Kidney tubule cell (primary cell): ENCODE results near the gene CTU2.

Experiments
- DNase-seq: peaks from one replicate; pipeline ENCODE4 v3.0.0-alpha.2; 2018; ENCODE audit warnings: low spot score

Gene CTU2

DNA sequence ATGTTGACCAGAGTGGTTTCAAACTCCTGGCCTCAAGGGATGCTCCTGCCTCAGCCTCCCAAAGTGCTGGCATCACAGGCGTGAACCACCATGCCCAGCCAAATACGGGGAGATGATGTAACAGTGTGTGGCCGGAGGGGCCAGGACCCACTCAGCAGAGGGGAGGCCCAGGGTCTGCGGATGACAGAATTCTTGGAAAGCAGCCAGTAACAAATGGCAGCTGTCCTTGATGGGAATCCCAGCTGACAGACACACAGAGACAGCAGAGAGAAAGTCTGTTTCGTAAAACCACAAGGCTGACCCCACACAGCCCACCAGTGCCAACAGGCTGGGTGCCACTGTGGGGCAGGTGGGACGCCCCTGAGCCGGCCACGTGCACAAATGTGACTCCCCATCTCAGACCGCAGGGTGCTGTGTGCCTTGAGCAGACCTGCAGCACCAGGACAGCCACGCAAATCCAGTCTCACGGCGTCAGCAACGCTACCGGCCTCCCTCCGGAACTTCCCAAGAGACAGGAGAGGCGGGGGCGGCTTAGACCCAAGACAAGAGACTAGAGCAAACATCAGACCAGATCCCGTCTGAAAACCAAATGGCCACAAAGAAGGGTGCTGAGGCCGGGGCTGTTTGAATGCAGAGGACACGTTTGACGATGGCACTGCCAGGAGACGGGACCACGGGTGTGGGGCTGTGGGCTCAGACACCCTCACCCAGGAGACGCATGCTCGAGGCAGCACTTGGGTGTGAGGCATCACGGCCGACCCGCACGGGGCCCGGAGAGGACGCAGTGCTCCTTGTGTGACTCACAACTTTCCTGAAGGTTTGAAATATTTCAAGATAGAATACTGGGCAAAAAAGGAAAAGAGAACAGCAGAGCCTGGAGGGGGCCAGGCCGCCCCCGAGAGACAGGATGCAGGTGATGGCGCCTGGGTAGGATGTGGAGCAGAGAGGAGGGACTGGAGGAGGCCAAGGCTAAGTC lies 24.6 kb downstream of the CTU2 start:
- DNase-seq = no peak

DNA sequence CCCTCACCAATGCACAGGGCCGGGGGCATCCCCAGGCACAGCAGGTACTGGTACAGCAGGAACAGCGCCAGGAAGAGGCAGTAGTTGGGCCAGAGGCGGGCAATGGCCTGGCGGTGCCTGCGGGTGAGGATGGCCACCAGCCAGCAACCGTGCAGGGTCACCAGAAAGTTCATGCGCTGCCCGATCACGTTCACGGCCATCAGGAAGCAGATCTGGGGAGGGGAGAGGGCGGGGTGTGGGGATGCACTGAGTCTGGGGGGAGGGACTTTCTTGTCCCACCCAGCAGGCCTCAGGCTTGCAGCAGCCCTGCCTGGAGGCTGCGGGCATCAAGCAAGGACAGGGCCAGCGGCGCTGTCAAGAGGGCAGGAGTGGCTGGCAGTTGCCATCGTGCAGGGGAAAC lies 25.4 kb downstream of the CTU2 start:
- no peak for DNase-seq

DNA sequence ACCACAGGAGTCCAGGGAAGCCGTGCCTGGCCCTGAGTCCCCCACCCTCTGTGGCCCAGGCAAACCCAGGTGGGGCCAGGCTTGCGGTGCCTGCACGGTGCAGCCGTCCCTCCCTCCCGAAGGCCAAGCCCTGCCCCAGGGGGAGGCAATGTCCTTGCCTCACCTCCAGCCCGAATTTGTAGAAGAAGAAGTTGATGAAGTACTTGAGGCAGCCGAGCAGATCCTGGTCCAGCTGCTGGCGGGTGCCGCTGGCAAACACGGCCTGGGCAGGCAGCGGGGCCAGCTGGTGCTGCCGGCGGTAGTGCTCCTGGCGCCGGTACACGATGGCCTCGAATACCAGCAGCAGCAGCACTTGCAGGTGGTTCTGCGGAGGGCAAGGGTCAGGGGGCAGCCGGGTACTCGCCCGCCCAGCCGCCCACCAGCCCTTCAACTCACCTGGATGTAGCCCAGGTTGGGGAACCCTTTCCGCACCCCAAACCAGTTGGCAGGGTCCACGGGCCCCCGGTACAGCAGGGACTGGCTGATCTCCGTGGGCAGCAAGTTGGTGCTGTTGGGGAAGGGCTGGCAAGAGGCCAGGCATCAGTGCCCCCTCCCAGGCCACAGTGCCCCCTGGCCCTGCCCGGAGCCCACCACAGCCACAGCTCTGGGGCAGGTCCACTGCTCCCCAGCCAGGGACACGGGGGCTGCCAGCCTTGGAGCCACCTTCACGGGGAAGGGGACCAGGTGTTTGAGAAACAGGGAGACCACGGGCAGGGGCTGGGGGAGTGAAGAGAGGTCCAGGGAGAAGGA lies 26.1 kb downstream of the CTU2 start:
- no peak for DNase-seq

DNA sequence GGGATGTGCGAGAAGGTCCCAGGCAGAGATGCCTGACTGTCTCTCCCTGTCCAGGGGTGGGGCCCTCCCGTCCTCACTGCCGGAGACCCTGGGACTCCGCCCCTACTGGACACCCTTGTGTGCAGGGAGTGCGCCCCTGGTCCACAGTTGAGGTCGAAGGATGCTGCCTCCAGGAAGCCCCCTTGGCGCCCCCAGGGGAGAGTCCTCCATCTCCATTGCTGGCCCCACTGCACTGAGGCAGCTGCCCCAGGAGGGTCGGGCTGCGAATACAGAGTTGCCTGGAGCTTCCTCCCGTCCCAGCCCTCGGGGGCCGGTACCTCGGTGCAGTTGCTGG lies 26.6 kb downstream of the CTU2 start:
- no peak for DNase-seq

DNA sequence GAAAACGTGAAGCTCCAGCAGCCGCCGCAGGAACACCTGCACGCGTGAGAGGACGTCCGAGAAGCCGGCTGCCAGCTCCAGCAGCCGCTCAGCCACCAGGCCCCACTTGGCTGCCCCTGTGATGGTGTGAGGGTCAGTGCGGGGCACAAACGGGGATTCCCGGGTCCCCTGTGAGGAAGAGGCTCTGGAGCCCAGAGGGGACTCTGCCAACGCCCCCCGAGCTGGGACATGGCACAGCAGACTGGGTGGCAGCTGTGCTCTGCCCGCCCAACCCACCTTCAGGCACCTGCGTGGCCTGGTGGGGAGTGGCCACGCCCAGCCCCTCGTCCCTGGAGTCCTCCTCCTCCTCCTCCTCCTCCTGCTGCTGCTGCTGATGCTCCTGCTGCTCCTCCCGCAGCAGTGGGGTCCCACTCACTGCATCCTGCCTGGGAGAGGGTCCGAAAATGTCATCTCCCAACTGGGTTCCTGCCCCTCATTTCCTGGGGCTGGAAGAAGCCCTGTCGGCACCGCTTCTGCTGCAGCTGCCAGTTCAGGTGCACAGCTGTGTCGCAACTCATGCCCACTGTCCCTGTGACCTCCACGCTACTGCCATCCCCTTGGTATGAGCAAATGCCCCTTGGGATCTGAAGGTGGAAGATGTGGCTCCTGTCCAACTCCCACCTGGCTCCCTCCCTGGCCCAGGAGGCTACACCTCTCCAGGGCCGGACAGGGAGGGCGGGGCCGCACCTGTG lies 27.5 kb downstream of the CTU2 start:
- DNase-seq = no peak

DNA sequence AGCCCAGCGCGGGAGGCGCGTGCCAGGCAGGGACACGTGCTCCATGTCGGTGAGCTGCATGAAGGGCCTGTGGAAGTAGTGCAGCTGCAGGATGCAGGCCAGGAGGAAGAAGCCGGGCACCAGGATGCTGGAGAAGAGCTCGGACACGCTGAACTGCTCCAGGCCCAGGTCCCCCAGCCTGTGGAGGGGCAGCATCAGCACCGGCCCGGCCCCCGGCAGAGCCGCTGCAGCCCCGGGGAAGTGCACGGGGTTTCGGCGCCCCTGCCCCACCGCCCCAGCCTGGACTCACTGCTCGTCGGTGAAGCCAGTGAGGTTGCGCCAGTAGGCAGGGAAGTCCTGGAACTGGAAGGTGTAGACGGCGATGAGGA lies 28.0 kb downstream of the CTU2 start:
- DNase-seq = no peak

DNA sequence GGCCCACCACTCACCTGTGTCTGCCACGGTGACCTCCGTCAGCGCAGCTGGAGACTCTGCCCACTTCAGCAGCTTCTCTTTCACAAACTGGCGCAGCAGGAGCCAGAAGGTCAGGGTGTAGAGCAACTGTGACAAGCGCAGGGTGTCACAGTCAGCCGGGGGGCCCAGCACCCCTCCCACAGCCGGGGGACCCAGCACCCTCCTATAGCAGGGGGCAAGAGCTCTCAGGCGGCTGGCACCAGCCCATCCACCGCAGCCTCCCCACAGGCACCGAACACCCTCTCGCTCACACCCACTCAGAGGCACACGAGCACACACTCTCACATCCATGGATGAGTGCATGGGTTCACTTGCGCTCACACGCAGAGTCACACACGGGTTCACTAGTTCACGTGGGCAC lies 28.8 kb downstream of the CTU2 start:
- no peak for DNase-seq

DNA sequence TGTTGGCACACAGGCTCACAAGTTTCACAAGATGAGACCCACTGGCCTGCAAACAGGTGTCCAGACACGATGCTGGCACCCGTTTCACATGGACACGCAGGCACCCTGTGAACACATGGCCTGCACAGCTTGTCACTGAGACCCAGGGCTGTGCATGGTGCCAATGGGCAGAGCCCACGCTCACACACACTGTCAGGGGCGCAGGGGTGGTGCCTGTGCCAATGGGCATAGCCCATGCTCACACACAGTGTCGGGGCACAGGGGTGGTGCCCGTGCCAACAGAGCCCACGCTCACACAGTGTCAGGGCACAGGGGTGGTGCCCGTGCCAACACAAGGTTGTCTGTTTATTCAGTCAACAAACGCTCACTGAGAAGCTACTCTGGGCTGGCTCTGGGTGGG lies 29.3 kb downstream of the CTU2 start:
- DNase-seq = no peak

DNA sequence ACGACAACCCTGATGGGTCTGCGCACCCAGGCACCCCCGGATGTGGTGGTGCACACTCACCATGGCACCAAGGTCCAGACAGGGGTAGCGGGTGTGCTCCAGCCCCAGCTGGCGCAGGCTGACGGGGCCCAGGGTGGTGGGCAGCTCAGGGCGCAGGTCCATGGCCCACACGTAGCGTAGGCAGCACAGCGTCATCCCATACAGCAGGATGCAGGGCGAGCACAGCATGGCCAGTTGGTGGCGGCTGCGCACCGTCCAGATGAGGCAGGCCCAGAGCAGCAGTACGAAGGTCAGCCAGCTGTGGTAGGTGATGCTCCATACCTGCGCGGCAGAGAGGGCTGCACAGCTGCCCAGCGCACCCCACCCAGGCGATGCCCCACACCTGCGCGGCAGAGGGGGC lies 29.8 kb downstream of the CTU2 start:
- DNase-seq = no peak

DNA sequence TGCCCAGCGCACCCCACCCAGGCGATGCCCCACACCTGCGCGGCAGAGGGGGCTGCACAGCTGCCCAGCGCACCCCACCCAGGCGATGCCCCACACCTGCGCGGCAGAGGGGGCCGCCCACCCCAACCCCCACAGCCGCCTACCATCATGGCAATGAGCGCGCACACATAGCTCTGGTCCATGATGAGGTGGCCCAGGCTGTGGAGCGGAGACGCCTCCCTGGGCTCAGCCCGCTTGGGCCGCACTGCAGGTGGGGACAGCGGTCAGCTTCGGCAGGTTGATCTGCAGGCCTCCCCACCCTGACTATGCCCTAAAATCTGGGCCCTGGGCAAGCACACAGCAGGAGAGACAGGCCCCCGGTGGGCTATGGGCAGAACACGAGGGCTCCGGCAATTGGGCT lies 30.2 kb downstream of the CTU2 start:
- DNase-seq = no peak

DNA sequence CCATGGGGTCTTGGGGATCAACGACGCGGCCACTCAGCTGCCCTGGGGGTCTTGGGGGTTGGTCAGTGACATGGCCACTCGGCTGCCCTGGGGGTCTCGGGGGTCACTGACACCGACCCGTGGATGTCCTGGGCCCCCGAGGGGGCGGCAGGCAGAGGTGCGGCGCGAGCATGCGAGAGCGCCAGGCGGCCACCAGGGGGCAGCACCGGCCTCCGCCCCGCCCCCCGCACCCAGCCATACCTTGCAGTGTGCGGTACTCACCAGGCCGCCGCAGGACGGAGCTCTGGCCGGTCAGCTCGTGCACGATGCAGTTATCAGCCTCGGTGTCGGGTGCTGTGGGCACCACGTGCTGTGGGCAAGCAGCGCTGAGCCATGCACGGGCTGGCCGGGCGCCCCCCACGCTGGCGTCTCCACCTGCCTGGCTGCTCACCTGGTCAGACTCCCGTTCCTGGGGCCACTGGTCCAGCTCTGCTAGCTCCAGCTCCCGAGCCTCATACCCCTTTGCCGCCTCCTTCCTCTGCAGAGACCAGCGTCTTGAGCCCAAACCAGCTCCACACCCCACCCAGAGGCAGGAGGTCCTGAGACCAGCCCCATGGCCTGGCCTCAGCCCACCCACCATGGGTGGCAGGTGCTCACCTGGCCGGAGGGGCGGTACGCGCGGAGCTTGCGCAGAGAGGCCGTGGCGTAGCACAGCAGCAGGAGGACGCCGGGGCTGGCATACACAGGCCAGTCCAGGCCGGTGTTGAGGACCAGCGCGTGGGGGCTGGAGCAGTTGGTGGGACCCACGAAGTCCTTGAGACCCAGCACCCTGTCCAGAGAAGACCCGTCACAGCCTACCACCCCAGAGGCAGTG lies 31.2 kb downstream of the CTU2 start:
- peak; percentile 56 for DNase-seq

DNA sequence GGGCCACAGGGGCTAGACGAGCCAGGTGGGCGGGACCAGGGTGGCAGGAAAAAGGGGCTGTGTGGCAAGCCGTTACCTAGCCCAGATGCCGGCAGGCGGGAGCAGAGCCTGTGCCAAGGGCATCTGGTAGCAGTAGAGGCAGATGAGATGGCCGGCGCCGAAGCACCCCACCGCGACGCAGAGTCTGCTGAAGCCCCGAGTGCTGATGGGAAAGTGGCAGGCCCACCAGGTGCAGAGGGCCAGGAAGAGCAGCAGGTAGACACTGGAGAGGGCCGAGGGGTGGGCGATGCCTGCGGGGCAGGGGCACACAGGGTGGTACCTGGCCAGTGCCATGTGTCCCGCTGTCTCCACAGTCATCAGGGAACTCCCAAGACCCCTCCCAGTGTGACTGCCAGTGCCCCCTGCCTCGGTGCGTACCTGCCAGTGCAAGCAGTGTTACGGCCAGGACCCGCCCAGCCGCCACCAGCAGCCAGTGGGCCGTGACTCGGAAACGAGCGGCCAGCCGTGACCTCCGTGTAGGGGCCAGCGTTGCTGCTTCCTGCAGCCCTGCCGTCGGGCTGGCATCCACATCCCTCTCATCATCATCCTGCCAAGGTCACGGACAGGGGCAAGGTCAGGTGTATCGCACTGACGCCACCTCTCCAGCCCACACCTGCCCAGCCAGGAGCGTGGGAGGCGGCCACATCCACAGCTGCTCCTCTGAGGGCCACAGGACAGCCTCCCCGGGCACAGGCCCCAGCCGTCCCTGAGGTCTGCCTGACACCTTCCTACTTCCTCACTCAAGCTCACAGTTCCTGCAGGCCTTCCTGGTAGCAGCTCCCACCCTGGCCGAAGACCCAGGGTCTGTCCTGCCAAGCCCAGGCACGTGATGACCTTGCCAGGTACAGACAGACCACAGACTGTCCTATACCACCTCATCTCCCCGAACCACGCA lies 32.1 kb downstream of the CTU2 start:
- DNase-seq = peak; percentile 41

DNA sequence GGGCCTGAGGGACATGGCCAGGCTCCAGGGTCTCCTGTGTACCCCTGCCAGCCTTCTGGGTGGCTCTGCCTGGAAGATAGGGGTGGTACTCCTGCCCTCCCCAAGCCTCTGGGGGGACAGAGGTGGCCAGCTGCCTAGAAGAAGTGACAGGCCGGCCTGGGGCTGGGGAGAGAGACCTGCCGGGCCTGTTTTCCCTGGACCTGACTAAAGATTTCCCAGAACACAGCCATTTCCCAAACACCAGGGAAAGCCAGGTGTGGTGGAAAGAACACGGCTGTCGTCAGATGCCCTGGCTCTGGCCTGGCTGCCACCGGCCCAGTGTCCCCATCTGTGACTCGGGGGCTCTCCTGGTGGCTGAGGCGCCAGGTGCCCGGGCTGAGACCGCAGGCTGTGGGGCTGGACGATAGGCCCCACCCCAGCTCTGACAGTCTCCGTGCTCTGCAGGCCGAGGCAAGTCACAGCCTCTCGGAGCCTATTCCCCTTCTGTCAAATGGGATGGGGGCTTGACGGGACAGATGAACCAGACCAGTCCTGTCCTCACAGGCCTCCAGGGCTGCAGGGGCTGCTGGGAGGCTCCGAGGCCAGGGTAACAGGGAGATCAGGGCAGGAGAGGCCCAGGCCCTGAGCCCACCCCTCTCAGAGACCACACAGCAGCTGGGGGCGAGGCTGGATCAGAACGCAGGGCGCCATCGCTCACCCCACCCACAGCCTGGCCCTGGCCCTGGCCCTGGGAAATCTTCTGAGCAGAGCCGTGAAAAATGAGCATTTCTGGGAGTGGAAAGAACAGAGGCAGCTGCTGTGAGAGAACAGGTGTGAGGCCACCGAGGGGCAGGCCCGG lies 33.1 kb downstream of the CTU2 start:
- no peak for DNase-seq

DNA sequence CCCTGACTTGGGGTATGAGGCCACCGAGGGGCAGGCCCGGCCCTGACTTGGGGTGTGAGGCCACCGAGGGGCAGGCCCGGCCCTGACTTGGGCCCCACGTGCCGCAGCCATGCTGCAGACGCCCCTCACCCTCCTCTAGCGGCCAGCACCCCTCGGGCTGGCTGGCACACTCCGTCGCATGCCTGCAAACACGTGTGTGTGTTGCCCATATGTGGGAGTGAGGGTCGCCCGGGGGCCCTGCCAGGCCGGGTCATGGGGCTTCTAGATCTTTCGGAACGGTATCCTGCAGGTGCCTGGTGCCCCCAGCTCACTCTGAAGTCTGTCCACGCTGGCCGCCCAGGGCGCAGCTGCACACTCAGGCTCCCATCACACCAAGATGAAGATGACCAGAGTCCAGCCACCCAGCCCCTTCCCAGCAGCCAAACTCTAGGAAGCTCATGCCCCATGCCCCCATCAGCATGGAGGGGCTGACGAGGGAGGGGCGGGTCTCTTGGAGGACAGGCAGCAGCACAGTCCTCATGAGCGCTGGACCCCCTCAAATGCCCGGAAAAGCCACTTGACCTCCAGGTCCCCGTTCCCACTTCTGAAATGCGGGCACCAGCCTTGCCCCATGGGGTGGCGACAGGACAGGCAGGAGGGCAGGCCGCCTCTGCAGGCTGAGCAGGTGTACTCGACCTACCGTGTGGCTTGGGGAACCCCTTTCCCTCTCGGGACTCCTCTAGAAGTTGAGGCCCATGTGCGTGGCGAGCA lies 33.8 kb downstream of the CTU2 start:
- no peak for DNase-seq

DNA sequence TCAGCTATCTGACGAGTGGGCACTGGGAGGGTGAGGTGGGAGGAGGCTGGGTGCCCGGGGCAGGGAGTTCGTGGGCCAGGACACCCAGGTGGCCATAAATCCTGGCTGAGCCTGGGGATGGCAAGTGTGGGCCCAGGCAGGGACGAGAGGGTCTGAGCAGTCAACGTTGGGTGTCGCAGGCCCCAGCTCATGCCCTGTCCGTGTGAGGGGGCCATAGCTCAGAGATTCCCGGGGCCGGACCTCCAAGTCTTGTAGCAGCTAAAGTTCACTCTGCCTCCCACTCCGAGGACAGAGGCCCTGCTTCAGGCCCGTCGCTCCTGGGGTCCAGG lies 34.4 kb downstream of the CTU2 start:
- no peak for DNase-seq

DNA sequence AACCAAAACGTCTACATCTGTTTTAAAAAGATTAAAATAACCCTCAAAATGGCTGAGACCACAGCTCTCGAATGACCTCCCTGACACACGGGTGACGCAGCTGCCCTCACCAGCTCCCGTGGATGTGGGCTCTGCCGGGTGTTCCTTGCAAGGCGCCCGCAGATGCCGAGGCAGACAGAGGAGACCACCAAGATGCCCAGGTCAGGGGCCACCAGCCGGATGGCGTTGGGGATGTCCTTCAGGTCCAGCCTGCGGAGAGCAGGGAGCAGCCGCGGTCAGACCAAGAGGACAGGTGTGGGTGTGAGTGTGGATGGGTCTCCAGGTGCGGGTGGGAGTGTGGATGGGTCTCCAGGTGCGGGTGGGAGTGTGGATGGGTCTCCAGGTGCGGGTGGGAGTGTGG lies 35.1 kb downstream of the CTU2 start:
- DNase-seq = no peak

DNA sequence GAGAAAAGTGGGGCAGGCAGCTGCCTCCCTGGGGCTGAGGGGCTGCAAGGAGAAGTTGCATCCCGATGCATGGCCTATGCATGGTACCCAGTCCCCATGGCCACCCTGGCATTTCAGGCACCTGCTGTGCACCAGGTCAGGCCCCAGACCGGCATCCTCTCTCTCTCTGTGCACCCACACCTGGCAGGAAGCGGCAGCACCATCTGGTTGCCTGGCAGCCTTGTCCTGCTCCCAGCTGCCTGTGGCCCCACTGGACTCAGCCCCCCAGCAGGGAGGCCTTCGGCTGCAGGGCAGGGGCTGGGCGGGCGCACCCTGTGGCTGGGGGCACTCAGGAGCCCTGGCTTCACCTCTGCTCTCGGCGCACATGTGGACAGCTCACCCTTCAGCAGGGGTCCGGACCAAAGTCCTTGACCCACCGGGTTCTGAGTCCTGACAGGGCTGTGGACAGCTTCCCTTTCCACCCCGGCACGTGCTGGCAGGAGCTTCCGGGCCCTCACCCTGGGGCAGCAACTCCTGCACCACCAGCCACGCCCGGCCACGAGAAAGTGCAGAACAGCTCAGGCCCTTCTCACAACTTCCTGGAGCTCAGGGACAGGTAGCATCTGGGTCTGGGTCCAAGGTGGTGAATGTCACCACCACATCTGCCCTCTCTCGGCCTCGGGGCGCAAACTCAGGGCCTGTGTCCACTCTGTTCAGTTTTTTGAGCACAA lies 36.7 kb downstream of the CTU2 start:
- DNase-seq = no peak
